Smooth muscle cell (in vitro differentiated cells): Measurements from ENCODE around the gene ARHGEF9. TPM values are rescaled to one million over a fixed set of nuclear protein-coding genes. Genes with fewer than 3 reads are reported as not detected.
"Not testable (repeated sequence)": the region's sequence is repeated elsewhere in the genome, so short reads cannot be mapped to it uniquely, and the experiment has no call there.

Experiments used
- DNase-seq: peaks from one replicate; lab custom pipeline; 2025; ENCODE audit not compliant: unreplicated experiment; lab: John Stamatoyannopoulos, UW
- H2AFZ ChIP-seq: fragments of 200-600 bp; sonication (generic); 2 replicates; pipeline ENCODE4 v1.6.0; 2016; ENCODE audit warnings: antibody characterized with exemption, low read depth, mild to moderate bottlenecking
- H3F3A ChIP-seq: fragments of 200-600 bp; sonication (generic); 2 replicates; pipeline ENCODE4 v1.6.0; 2017; ENCODE audit warnings: antibody characterized with exemption, low read depth
- H3K27ac ChIP-seq: fragments of 200-600 bp; sonication (generic); 2 replicates; pipeline ENCODE4 v1.5.1; 2016; ENCODE audit warnings: low read depth, mild to moderate bottlenecking
- H3K27me3 ChIP-seq: fragments of 200-600 bp; sonication (generic); 2 replicates; pipeline ENCODE4 v1.6.1; 2016; ENCODE audit warnings: low read depth, mild to moderate bottlenecking
- H3K36me3 ChIP-seq: fragments of 200-600 bp; sonication (generic); 2 replicates; pipeline ENCODE4 v1.5.1; 2016; ENCODE audit warnings: low read depth
- H3K4me1 ChIP-seq: fragments of 200-600 bp; sonication (generic); 2 replicates; pipeline ENCODE4 v1.5.1; 2016; ENCODE audit warnings: low read depth
- H3K4me2 ChIP-seq: fragments of 200-600 bp; sonication (generic); 2 replicates; pipeline ENCODE4 v1.6.0; 2016; ENCODE audit warnings: mild to moderate bottlenecking
- H3K4me3 ChIP-seq: fragments of 200-600 bp; sonication (generic); 2 replicates; pipeline ENCODE4 v1.5.1; 2016; ENCODE audit warnings: mild to moderate bottlenecking
- H3K79me2 ChIP-seq: fragments of 200-600 bp; sonication (generic); 2 replicates; pipeline ENCODE4 v1.6.0; 2016; ENCODE audit warnings: low read depth, mild to moderate bottlenecking
- H3K9ac ChIP-seq: fragments of 200-600 bp; sonication (generic); 2 replicates; pipeline ENCODE4 v1.6.0; 2016; ENCODE audit warnings: low read depth
- H3K9me3 ChIP-seq: fragments of 200-600 bp; sonication (generic); replicated peaks from 2 replicates; pipeline ENCODE4 v1.5.1; 2016; ENCODE audit warnings: low read depth
- H4K20me1 ChIP-seq: fragments of 200-600 bp; sonication (generic); 2 replicates; pipeline ENCODE4 v1.6.0; 2016; ENCODE audit warnings: low read depth
- WGBS: methylation state at CpG from one replicate; pipeline ENCODE4 v1.1.7; 2016; ENCODE audit warnings: low lambda C conversion rate; 5-methylcytosine and 5-hydroxymethylcytosine counted together
- polyA plus RNA-seq: library from polyadenylated mRNA; unstranded; fragments of >200 nt; fragmentation: Nextera tagmentation; extraction: Ambion mirVana; gene quantifications from 2 replicates; pipeline ENCODE4 v1.2.1, GENCODE V29; 2016
- total RNA-seq: library from RNA; depleted of rRNA; stranded (reverse); fragments of >200 nt; gene quantifications from 2 replicates; pipeline ENCODE4 v1.2.3, GENCODE V29; 2014
- TF ChIP-seq, protein P1 (sequence below): fragments of 200-600 bp; sonication (generic); IDR thresholded peaks from 2 replicates; pipeline ENCODE4 v1.5.1; 2017; ENCODE audit warnings: borderline replicate concordance, mild to moderate bottlenecking, antibody characterized with exemption; ENCODE audit not compliant: insufficient read depth, poor library complexity, severe bottlenecking

The ARHGEF9 gene
- total and polyA plus RNA-seq, 2 experiments from 2014 or later = 10.6 to 17.4 TPM

- H2AFZ ChIP-seq = no peak overlapping the region
- H3K4me1 ChIP-seq = no peaks in the 10 kb centered on the region
- no peak overlapping the region for H3K9ac ChIP-seq
- no peaks in the 10 kb centered on the region for H3F3A ChIP-seq
- peak overlapping the region; percentile 80 for H3K27ac ChIP-seq
- H3K4me3 ChIP-seq = no peak overlapping the region
- H3K27me3 ChIP-seq = no peaks in the 10 kb centered on the region
- no peaks in the 10 kb centered on the region for H4K20me1 ChIP-seq
- peak overlapping the region; percentile 8 for H3K4me2 ChIP-seq
- H3K79me2 ChIP-seq = no peaks in the 10 kb centered on the region
- TF ChIP-seq, protein P1, sequence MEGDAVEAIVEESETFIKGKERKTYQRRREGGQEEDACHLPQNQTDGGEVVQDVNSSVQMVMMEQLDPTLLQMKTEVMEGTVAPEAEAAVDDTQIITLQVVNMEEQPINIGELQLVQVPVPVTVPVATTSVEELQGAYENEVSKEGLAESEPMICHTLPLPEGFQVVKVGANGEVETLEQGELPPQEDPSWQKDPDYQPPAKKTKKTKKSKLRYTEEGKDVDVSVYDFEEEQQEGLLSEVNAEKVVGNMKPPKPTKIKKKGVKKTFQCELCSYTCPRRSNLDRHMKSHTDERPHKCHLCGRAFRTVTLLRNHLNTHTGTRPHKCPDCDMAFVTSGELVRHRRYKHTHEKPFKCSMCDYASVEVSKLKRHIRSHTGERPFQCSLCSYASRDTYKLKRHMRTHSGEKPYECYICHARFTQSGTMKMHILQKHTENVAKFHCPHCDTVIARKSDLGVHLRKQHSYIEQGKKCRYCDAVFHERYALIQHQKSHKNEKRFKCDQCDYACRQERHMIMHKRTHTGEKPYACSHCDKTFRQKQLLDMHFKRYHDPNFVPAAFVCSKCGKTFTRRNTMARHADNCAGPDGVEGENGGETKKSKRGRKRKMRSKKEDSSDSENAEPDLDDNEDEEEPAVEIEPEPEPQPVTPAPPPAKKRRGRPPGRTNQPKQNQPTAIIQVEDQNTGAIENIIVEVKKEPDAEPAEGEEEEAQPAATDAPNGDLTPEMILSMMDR = no peak
- no peak for DNase-seq
- H3K9me3 ChIP-seq = no peaks in the 10 kb centered on the region
- 55% methylated on average over 5 of the region's 5 CpGs for WGBS
- H3K36me3 ChIP-seq = no peaks in the 10 kb centered on the region
These were observed 128.0 kb downstream of the ARHGEF9 start for GRCh38 chrX:63656871-63657580.

GRCh38 chrX:63652086-63652765 is 132.8 kb downstream of the ARHGEF9 start:
- no peak for DNase-seq
- Histone ChIP-seq H3K4me2 (no peak overlapping the region), H3K27me3 (no peaks in the 10 kb centered on the region), H3K9ac (no peak overlapping the region), H3K36me3 (no peaks in the 10 kb centered on the region), H3K79me2 (no peaks in the 10 kb centered on the region), H3F3A (no peaks in the 10 kb centered on the region), H3K27ac (no peak overlapping the region), H2AFZ (no peak overlapping the region), H3K4me3 (no peak overlapping the region), H4K20me1 (no peaks in the 10 kb centered on the region), H3K9me3 (no peaks in the 10 kb centered on the region), H3K4me1 (no peaks in the 10 kb centered on the region)
- WGBS = 59% methylated on average over 7 of the region's 7 CpGs
- TF ChIP-seq, protein P1 = no peak

DNA sequence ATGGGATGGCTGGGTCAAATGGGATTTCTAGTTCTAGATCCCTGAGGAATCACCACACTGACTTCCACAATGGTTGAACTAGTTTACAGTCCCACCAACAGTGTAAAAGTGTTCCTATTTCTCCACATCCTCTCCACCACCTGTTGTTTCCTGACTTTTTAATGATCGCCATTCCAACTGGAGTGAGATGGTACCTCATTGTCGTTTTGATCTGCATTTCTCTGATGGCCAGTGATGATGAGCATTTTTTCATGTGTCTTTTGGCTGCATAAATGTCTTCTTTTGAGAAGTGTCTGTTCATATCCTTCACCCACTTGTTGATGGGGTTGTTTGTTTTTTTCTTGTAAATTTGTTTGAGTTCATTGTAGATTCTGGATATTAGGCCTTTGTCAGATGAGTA is 139.3 kb downstream of the ARHGEF9 start:
- not testable (repeated sequence) for H3K27ac ChIP-seq, H3K4me3 ChIP-seq, DNase-seq, H3K4me2 ChIP-seq, H3K36me3 ChIP-seq, H3K27me3 ChIP-seq, H3K9me3 ChIP-seq, H3K4me1 ChIP-seq, H3K79me2 ChIP-seq, H4K20me1 ChIP-seq, H3F3A ChIP-seq, H2AFZ ChIP-seq, H3K9ac ChIP-seq
- 84% methylated on average over 2 of the region's 2 CpGs for WGBS

- Histone ChIP-seq H3K9ac (no peak overlapping the region), H3K4me3 (no peak overlapping the region), H3K4me1 (no peaks in the 10 kb centered on the region), H3K79me2 (no peaks in the 10 kb centered on the region), H3K9me3 (peaks cover 3% of the 10 kb centered on the region), H2AFZ (no peak overlapping the region), H3K36me3 (no peaks in the 10 kb centered on the region), H3K27ac (no peak overlapping the region), H3F3A (no peaks in the 10 kb centered on the region), H3K4me2 (no peak overlapping the region), H3K27me3 (no peaks in the 10 kb centered on the region), H4K20me1 (no peaks in the 10 kb centered on the region)
- TF ChIP-seq, protein P1 = no peak
- DNase-seq = no peak
- WGBS = 89% methylated on average over 5 of the region's 5 CpGs
These were observed 149.3 kb downstream of the ARHGEF9 start for GRCh38 chrX:63635750-63636149.
